ENCODE measurements around the gene ECEL1. TPM values are rescaled to one million over a fixed set of nuclear protein-coding genes. Genes with fewer than 3 reads are reported as not detected.

ECEL1 gene
- total and polyA plus RNA-seq, 2 of the 4 experiments (the other 2 are of a cell fraction), result not detected

GRCh38 chr2:232535761-232536530 is 48.3 kb upstream of the ECEL1 start:
- Histone ChIP-seq H3K4me2 (ENCODE audit: low read depth, low read length) (no peak overlapping the region), H3K4me1 (ENCODE audit: control insufficient read depth, insufficient read depth, low read length) (no peaks in the 10 kb centered on the region; the same call in 1 of the 2 replicates), H3K14ac (replicated peaks; ENCODE audit: low read depth, low read length) (no peak overlapping the region), H3K9ac (ENCODE audit: low read depth, low read length) (no peak overlapping the region), H3K36me3 (ENCODE audit: control insufficient read depth, insufficient read depth, low read length) (no peaks in the 10 kb centered on the region), H2BK15ac (ENCODE audit: low read depth, low read length) (no peak overlapping the region), H4K5ac (ENCODE audit: low read depth, low read length) (no peak overlapping the region), H3K79me1 (ENCODE audit: low read depth in 1 of 2, low read length in 2 of 2) (no peaks in the 10 kb centered on the region), H4K8ac (ENCODE audit: low read depth in 2 of 2, low read length in 2 of 2) (no peak overlapping the region), H3K4ac (ENCODE audit: low read depth, low read length) (no peak overlapping the region), H2AFZ (replicated peaks; ENCODE audit: low read length, poor library complexity) (no peak overlapping the region), H3K27me3 (ENCODE audit: control insufficient read depth, insufficient read depth, low read length) (peaks cover 19% of the 10 kb centered on the region), H2AK5ac (ENCODE audit: low read depth, low read length) (no peak overlapping the region), H2BK5ac (ENCODE audit: low read depth, low read length, poor library complexity, severe bottlenecking) (no peak overlapping the region), H2AK9ac (replicated peaks; ENCODE audit: low read depth, low read length, poor library complexity) (no peak overlapping the region), H4K20me1 (ENCODE audit: insufficient read depth, low read length) (no peaks in the 10 kb centered on the region; the same call in 1 of the 2 replicates), H3K4me3 (ENCODE audit: insufficient read depth, low read depth, low read length) (no peak overlapping the region), H3K9me1 (ENCODE audit: insufficient read depth, low read length) (no peaks in the 10 kb centered on the region), H4K91ac (ENCODE audit: insufficient read depth, low read depth, low read length) (no peak overlapping the region), H3K56ac (ENCODE audit: extremely low read depth, insufficient read depth, low read length) (no peak overlapping the region), H3K9me3 (ENCODE audit: control insufficient read depth, insufficient read depth, low read length) (peaks cover 6% of the 10 kb centered on the region), H3K27ac (ENCODE audit: insufficient read depth, low read length) (no peak overlapping the region), H2BK120ac (ENCODE audit: low read depth, low read length) (no peak overlapping the region), H2BK20ac (ENCODE audit: low read depth, low read length) (no peak overlapping the region), H3K23ac (ENCODE audit: low read depth, low read length) (no peak overlapping the region), H3K18ac (ENCODE audit: low read depth, low read length) (no peak overlapping the region)
- no peak for ATAC-seq (ENCODE audit: low read depth)
- BruUV-seq (replicated peaks), result no TSS peak
- intact Hi-C loops (cut with micrococcal nuclease) (no loop called here), dilution Hi-C loops (cut with HindIII; ENCODE audit: low sequenced_read_pairs, unreplicated experiment) (no loop called here), in situ Hi-C loops (cut with MboI; ENCODE audit: low sequenced_read_pairs) (no loop called here)
- WGBS, 2 experiments (ENCODE audit: extremely low coverage in 2 of 2, insufficient read length in 1 of 2), result no CpG with 5 or more reads among the region's 5 CpGs
- TF ChIP-seq BHLHE40 (IDR thresholded peaks at IDR 0.05; ENCODE audit: low read depth, low read length) (no peak), MXI1 (IDR thresholded peaks at IDR 0.05; ENCODE audit: borderline replicate concordance, low read depth, low read length) (no peak), ELK1 (IDR thresholded peaks at IDR 0.05; ENCODE audit: borderline replicate concordance, low read depth, low read length) (no peak), NFE2L2 (IDR thresholded peaks at IDR 0.05; ENCODE audit: low read depth, low read length) (no peak)
- no peak for DNase-seq
- POLR2A ChIA-PET (ENCODE audit: unreplicated experiment), result no interaction called here
- CTCF ChIA-PET, result no interaction called here
